Measurements from ENCODE around the gene GFPT2.

GFPT2 gene

DNA sequence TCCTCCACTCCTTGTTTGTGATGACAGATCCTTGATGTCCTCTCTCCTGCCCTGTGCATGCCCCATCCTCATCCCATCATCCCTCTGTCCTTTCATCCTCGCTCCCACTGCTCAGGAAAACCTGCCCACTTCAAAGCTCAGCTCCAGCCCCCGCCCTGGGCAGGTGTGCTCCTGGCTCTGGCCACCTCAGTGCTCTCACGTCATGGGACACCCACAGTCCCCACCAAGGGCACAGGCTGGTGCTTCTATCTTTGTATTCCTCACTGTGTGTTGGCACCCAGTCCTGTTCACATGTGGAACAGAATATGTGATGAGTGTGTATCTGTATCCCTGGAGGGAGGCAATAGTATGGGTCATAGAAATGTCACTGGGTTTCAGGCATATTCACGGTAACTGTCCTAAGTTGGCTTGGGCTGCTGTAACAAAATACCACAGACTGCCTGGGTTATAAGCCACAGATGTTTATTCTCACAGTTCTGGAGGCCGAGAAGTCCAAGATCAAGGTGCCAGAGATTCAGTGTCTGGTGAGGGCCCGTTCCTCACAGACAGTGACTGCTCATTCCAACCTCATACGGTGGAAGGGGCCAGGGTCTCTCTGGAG is 13.5 kb downstream of the GFPT2 start:
- Histone ChIP-seq H2BK120ac (ENCODE audit: low read depth, low read length) (no peak overlapping the region), H3K27ac (ENCODE audit: low read length, poor library complexity, severe bottlenecking) (no peak overlapping the region), H4K8ac (ENCODE audit: low read length) (no peak overlapping the region)

GRCh38 chr5:180338001-180338707 is 15.0 kb downstream of the GFPT2 start:
- Histone ChIP-seq H2BK12ac (ENCODE audit: low read length in 2 of 2) (no peak overlapping the region), H3K27ac (ENCODE audit: low read length, poor library complexity, severe bottlenecking) (no peak overlapping the region), H3K9ac (ENCODE audit: low read length) (peak overlapping the region; percentile 17), H4K8ac (ENCODE audit: low read length) (no peak overlapping the region), H3K4me3 (ENCODE audit: insufficient read depth in 1 of 2, low read depth in 1 of 2, low read length in 2 of 2) (no peak overlapping the region), H3K23ac (ENCODE audit: low read length in 2 of 2) (peak overlapping the region in 1 of 2 experiments; percentile 46), H2BK120ac (ENCODE audit: low read depth, low read length) (no peak overlapping the region), H4K91ac (ENCODE audit: low read length) (no peak overlapping the region), H3K4me1 (ENCODE audit: control insufficient read depth, insufficient read depth, low read depth, low read length) (peaks cover 20% of the 10 kb centered on the region), H3K79me1 (replicated peaks; ENCODE audit: low read length, poor library complexity, severe bottlenecking) (peaks cover 25% of the 10 kb centered on the region), H3K14ac (ENCODE audit: low read length in 2 of 2) (no peak overlapping the region), H3K9me3 (ENCODE audit: control insufficient read depth, low read length) (no peaks in the 10 kb centered on the region), H2AK5ac (ENCODE audit: low read length, severe bottlenecking) (peak overlapping the region; percentile 34), H3K4ac (ENCODE audit: low read depth in 1 of 2, low read length in 2 of 2) (no peak overlapping the region), H3K4me2 (ENCODE audit: low read length, poor library complexity, severe bottlenecking) (no peak overlapping the region), H3K27me3 (ENCODE audit: control insufficient read depth in 1 of 2, insufficient read depth in 1 of 2, low read length in 2 of 2) (no peaks in the 10 kb centered on the region), H2BK5ac (ENCODE audit: low read depth, low read length, poor library complexity, severe bottlenecking) (no peak overlapping the region), H2BK15ac (ENCODE audit: low read depth, poor library complexity, severe bottlenecking) (no peak overlapping the region), H2AFZ (ENCODE audit: low read depth, low read length) (no peak overlapping the region), H3K36me3 (ENCODE audit: control insufficient read depth in 1 of 2, insufficient read depth in 2 of 2, low read depth in 1 of 2, low read length in 2 of 2) (peaks cover 42 to 52% of the 10 kb centered on the region in 2 experiments), H3K18ac (ENCODE audit: low read depth in 1 of 2, low read length in 2 of 2) (no peak overlapping the region)
- no peak for DNase-seq
- WGBS, result 95% methylated on average over 20 of the region's 22 CpGs

More for the DNA sequence above, 13.5 kb downstream of the GFPT2 start:
- H3K36me3 ChIP-seq (ENCODE audit: control insufficient read depth in 1 of 2, insufficient read depth in 2 of 2, low read depth in 1 of 2, low read length in 2 of 2), result peaks cover 33 to 37% of the 10 kb centered on the region in 2 experiments
- H4K91ac ChIP-seq (ENCODE audit: low read length), result no peak overlapping the region
- no peak overlapping the region for H3K9ac ChIP-seq (ENCODE audit: low read length)
- 93% methylated on average over 7 of the region's 7 CpGs for WGBS
- H3K4me1 ChIP-seq (ENCODE audit: control insufficient read depth, insufficient read depth, low read depth, low read length), result peaks cover 20% of the 10 kb centered on the region
- H2BK5ac ChIP-seq (ENCODE audit: low read depth, low read length, poor library complexity, severe bottlenecking), result no peak overlapping the region
- no peak overlapping the region for H3K23ac ChIP-seq (ENCODE audit: low read length in 2 of 2)
- no peak overlapping the region for H2BK15ac ChIP-seq (ENCODE audit: low read depth, poor library complexity, severe bottlenecking)
- H3K4ac ChIP-seq (ENCODE audit: low read depth in 1 of 2, low read length in 2 of 2), result no peak overlapping the region
- no peak for DNase-seq
- H3K18ac ChIP-seq (ENCODE audit: low read depth in 1 of 2, low read length in 2 of 2), result no peak overlapping the region
- H3K27me3 ChIP-seq (ENCODE audit: control insufficient read depth in 1 of 2, insufficient read depth in 1 of 2, low read length in 2 of 2), result no peaks in the 10 kb centered on the region
- peak overlapping the region in 1 of 2 experiments; percentile 9 for H3K4me3 ChIP-seq (ENCODE audit: insufficient read depth in 1 of 2, low read depth in 1 of 2, low read length in 2 of 2)
- no peak overlapping the region for H3K4me2 ChIP-seq (ENCODE audit: low read length, poor library complexity, severe bottlenecking)
- peaks cover 27% of the 10 kb centered on the region for H3K79me1 ChIP-seq (replicated peaks; ENCODE audit: low read length, poor library complexity, severe bottlenecking)
- peak overlapping the region in 1 of 2 experiments; percentile 4 for H3K14ac ChIP-seq (ENCODE audit: low read length in 2 of 2)
- H2BK12ac ChIP-seq (ENCODE audit: low read length in 2 of 2), result no peak overlapping the region
- H2AK5ac ChIP-seq (ENCODE audit: low read length, severe bottlenecking), result no peak overlapping the region
- no peaks in the 10 kb centered on the region for H3K9me3 ChIP-seq (ENCODE audit: control insufficient read depth, low read length)
- H2AFZ ChIP-seq (ENCODE audit: low read depth, low read length), result no peak overlapping the region

GRCh38 chr5:180336234-180337020 is 16.7 kb downstream of the GFPT2 start:
- Histone ChIP-seq H3K9ac (ENCODE audit: low read length) (no peak overlapping the region), H2AFZ (ENCODE audit: low read depth, low read length) (no peak overlapping the region), H3K79me1 (replicated peaks; ENCODE audit: low read length, poor library complexity, severe bottlenecking) (peaks cover 23% of the 10 kb centered on the region), H3K4me1 (ENCODE audit: control insufficient read depth, insufficient read depth, low read depth, low read length) (peaks cover 18% of the 10 kb centered on the region), H2BK15ac (ENCODE audit: low read depth, poor library complexity, severe bottlenecking) (no peak overlapping the region), H2AK5ac (ENCODE audit: low read length, severe bottlenecking) (no peak overlapping the region), H3K14ac (ENCODE audit: low read length in 2 of 2) (no peak overlapping the region), H3K18ac (ENCODE audit: low read depth in 1 of 2, low read length in 2 of 2) (no peak overlapping the region), H3K4me2 (ENCODE audit: low read length, poor library complexity, severe bottlenecking) (no peak overlapping the region), H2BK5ac (ENCODE audit: low read depth, low read length, poor library complexity, severe bottlenecking) (no peak overlapping the region), H3K23ac (ENCODE audit: low read length in 2 of 2) (no peak overlapping the region), H4K91ac (ENCODE audit: low read length) (no peak overlapping the region), H3K9me3 (ENCODE audit: control insufficient read depth, low read length) (no peaks in the 10 kb centered on the region), H2BK120ac (ENCODE audit: low read depth, low read length) (no peak overlapping the region), H3K36me3 (ENCODE audit: control insufficient read depth in 1 of 2, insufficient read depth in 2 of 2, low read depth in 1 of 2, low read length in 2 of 2) (peaks cover 42 to 57% of the 10 kb centered on the region in 2 experiments), H2BK12ac (ENCODE audit: low read length in 2 of 2) (no peak overlapping the region), H3K4me3 (ENCODE audit: insufficient read depth in 1 of 2, low read depth in 1 of 2, low read length in 2 of 2) (no peak overlapping the region), H3K27ac (ENCODE audit: low read length, poor library complexity, severe bottlenecking) (no peak overlapping the region), H3K4ac (ENCODE audit: low read depth in 1 of 2, low read length in 2 of 2) (no peak overlapping the region), H3K27me3 (ENCODE audit: control insufficient read depth in 1 of 2, insufficient read depth in 1 of 2, low read length in 2 of 2) (no peaks in the 10 kb centered on the region), H4K8ac (ENCODE audit: low read length) (no peak overlapping the region)
- no peak for DNase-seq
- 96% methylated on average over 34 of the region's 34 CpGs for WGBS

All from mesenchymal stem cell (in vitro differentiated cells and primary cell).